Esophagus muscularis mucosa (tissue), 4 donors: Measurements from ENCODE around the gene RNASET2.

Experiments
- CTCF ChIP-seq, 3 experiments: fragments of 200-600 bp in 2 of 3; fragments of 450-650 bp in 1 of 3; sonication (generic) in 2 of 3; IDR thresholded peaks; one replicate each; pipeline ENCODE4 v1.5.1; 2017 to 2019; ENCODE audit warnings: antibody characterized with exemption in 3 of 3, mild to moderate bottlenecking in 2 of 3, moderate library complexity in 1 of 3
- EP300 ChIP-seq: sonication (generic); formaldehyde crosslinking; IDR thresholded peaks from one replicate; pipeline ENCODE4 v1.6.1; 2017; ENCODE audit warnings: antibody characterized with exemption
- POLR2A ChIP-seq: fragments of 450-650 bp; IDR thresholded peaks from one replicate; pipeline ENCODE4 v1.6.1; 2017; ENCODE audit warnings: antibody characterized with exemption, moderate library complexity, mild to moderate bottlenecking, low read depth

- TF ChIP-seq CTCF (IDR thresholded peaks at IDR 0.05) (no peak), POLR2A (no peak), EP300 (no peak)
Measured at GRCh38 chr6:166976636-166977035, 20.3 kb upstream of the RNASET2 start.
